Stimulated activated naive B cell treated with anti-CD40 and anti-IgM and Interleukin-4, amounts not matched to agents 10 μg/mL and 1 μg/mL and 100 μg/mL, for 72 hours (primary cell): Measurements from ENCODE around the gene PPM1K.

Source experiments
- ATAC-seq, 2 donors: fragments of 150-1000 bp; cut with Tn5 transposase; replicated peaks; 2 replicates each; pipeline ENCODE4 v1.10.0; 2021; ENCODE audit warnings: moderate library complexity in 1 of 2
- DNase-seq: peaks from one replicate; pipeline ENCODE4 v3.0.0; 2021
- H3K27ac Mint-ChIP-seq: one replicate; pipeline ENCODE4 v1.8.0; 2022; ENCODE audit warnings: mild to moderate bottlenecking, mixed read lengths
- H3K27me3 Mint-ChIP-seq, 2 donors: one replicate each; pipeline ENCODE4 v1.8.0; 2022; ENCODE audit warnings: mixed read lengths in 2 of 2
- H3K36me3 Mint-ChIP-seq, 2 donors: one replicate each; pipeline ENCODE4 v1.8.0; 2022; ENCODE audit warnings: mixed read lengths in 2 of 2, mild to moderate bottlenecking in 1 of 2
- H3K4me1 Mint-ChIP-seq, 2 donors: one replicate each; pipeline ENCODE4 v1.8.0; 2022; ENCODE audit warnings: mixed read lengths in 2 of 2, mild to moderate bottlenecking in 1 of 2
- H3K4me3 Mint-ChIP-seq, 2 donors: one replicate each; pipeline ENCODE4 v1.8.0; 2022; ENCODE audit warnings: mild to moderate bottlenecking in 2 of 2, mixed read lengths in 2 of 2, moderate library complexity in 1 of 2
- H3K9me3 Mint-ChIP-seq, 2 donors: one replicate each; pipeline ENCODE4 v1.8.0; 2022; ENCODE audit warnings: mixed read lengths in 2 of 2, mild to moderate bottlenecking in 1 of 2

PPM1K gene

DNA sequence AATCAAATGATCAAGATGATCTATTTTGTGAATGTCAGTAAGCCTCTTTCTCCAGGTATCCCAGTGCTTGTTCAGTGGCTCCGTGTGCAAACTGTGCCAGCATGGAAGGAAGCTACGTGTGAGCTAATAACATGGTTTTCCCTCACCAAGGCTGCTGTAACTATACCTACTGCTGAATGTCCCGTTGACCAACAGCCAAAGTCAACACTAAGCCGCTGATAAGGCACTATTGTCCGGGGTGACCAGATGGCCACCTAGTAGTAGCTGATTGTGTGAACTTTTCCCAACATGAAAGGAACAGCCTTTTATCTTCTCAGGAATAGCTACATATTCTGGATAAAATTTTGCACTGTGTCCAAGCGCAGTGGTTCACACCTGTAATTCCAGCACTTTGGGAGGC lies 68.0 kb downstream of the PPM1K start:
- no peak for ATAC-seq
- peaks cover 0 to 1% of the 10 kb centered on the region in 2 donors for H3K36me3 Mint-ChIP-seq
- peaks cover 0 to 9% of the 10 kb centered on the region in 2 donors for H3K27me3 Mint-ChIP-seq
- H3K4me1 Mint-ChIP-seq: peaks cover 0 to 3% of the 10 kb centered on the region in 2 donors
- H3K4me3 Mint-ChIP-seq: no peak overlapping the region
- DNase-seq: no peak
- peaks cover 0 to 3% of the 10 kb centered on the region in 2 donors for H3K9me3 Mint-ChIP-seq
- no peak overlapping the region for H3K27ac Mint-ChIP-seq

DNA sequence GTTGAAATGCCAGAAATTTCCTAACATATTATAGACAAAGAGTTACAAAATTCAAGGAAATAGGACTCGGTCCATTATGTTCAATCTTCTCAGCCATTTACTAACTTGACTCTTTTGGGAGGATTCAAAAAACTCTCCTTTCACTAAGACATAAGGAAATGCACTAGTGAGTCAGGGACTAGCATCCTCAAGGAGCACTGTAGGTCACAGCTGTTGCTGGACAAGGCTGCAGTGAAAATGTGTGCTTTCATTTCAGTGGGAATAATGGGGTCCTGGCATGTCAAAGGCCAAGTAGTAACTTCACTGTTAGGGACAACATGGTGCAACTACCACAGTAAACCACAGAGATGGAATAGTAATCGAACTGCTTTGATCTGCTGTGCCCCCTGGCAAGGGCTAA lies 69.0 kb downstream of the PPM1K start:
- DNase-seq: no peak
- no peak for ATAC-seq
- no peak overlapping the region for H3K4me3 Mint-ChIP-seq
- H3K9me3 Mint-ChIP-seq: no peaks in the 10 kb centered on the region
- no peak overlapping the region for H3K27ac Mint-ChIP-seq
- H3K36me3 Mint-ChIP-seq: no peaks in the 10 kb centered on the region
- peaks cover 0 to 3% of the 10 kb centered on the region in 2 donors for H3K4me1 Mint-ChIP-seq
- H3K27me3 Mint-ChIP-seq: peaks cover 0 to 9% of the 10 kb centered on the region in 2 donors

DNA sequence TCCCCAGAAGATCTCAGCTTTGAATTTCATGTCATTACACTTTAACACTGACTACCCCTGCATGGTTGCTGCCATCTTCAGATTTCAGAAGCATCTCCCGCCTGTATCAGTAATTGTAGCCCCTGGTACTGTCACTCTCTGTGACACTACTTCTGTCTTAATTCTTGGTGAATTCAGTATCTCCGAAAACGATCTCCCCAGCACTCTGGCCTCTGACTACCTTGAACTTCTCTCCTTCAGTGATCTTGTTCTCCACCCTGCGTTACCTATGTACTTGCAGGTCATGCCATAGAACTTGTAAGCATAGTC lies 72.2 kb downstream of the PPM1K start:
- Mint-ChIP-seq H3K36me3 (no peaks in the 10 kb centered on the region), H3K9me3 (no peaks in the 10 kb centered on the region), H3K27ac (no peak overlapping the region), H3K27me3 (peaks cover 0 to 9% of the 10 kb centered on the region in 2 donors), H3K4me3 (no peak overlapping the region), H3K4me1 (peaks cover 0 to 2% of the 10 kb centered on the region in 2 donors)
- no peak for DNase-seq
- no peak for ATAC-seq

DNA sequence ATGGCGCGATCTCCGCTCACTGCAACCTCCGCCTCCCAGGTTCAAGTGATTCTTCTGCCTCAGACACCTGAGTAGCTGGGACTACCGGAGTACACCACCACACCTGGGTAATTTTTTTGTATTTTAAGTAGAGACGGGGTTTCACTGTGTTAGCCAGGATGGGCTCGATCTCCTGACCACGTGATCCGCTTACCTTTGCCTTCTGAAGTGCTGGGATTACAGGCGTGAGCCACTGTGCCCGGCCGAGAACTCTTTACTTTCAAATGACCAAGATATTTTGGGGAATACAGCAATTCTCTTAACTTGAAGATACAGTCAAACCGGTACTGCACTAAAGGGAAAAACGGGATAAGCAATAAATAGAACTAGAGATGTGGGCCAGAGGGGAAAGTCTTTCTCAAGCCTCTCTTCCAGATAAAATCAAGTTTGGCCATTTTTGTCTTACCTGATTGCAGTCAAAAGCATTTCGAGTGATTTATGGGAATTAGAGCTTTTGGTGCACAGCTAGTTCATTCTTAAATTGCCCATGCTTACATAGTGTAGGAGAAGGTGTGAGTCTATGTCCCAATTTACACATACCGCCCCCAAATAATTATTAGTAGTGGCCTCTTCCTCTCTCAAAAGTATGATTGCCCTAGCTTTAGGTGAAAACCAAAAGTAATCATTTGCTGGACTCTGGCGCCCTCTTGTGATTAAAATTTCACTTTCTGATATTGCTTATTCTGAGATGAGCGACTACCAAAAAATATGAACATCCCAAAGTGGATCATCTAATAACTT lies 72.7 kb downstream of the PPM1K start:
- ATAC-seq (peak; percentile 67 to 78), DNase-seq (peak; percentile 23)
- H3K4me3 Mint-ChIP-seq: no peak overlapping the region
- H3K27me3 Mint-ChIP-seq: peaks cover 0 to 9% of the 10 kb centered on the region in 2 donors
- H3K27ac Mint-ChIP-seq: no peak overlapping the region
- no peaks in the 10 kb centered on the region for H3K9me3 Mint-ChIP-seq
- H3K4me1 Mint-ChIP-seq: peaks cover 0 to 2% of the 10 kb centered on the region in 2 donors
- H3K36me3 Mint-ChIP-seq: no peaks in the 10 kb centered on the region

DNA sequence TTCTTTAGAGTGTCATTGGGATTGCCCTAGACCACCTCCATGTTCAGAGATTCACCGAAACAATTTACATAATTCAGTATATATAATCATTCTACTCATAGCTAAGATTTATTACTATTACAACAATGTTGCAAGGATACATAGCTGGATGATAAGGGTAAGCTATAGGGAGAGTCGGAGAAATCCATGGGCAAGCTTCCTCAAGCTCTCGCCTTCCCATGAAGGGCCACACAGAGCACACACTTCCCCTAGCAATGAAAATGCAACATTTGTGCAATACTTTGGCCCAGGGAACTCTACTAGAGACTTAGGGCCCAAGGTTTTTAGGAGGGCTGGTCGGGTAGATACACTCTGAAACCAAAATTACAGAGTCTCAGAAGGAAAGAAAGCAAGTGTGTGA lies 76.2 kb downstream of the PPM1K start:
- Mint-ChIP-seq H3K9me3 (no peaks in the 10 kb centered on the region), H3K4me3 (no peak overlapping the region), H3K27me3 (peaks cover 0 to 7% of the 10 kb centered on the region in 2 donors), H3K4me1 (peaks cover 0 to 2% of the 10 kb centered on the region in 2 donors), H3K36me3 (no peaks in the 10 kb centered on the region), H3K27ac (no peak overlapping the region)
- DNase-seq: no peak
- ATAC-seq: no peak
